Esophagus muscularis mucosa (tissue), 3 donors: ENCODE results near the gene HPDL.

Source experiments
- POLR2A ChIP-seq: fragments of 450-650 bp; IDR thresholded peaks from one replicate; pipeline ENCODE4 v1.6.1; 2017; ENCODE audit warnings: antibody characterized with exemption, moderate library complexity, mild to moderate bottlenecking, low read depth
- POLR2AphosphoS5 ChIP-seq, 2 donors: sonication (generic); formaldehyde crosslinking; IDR thresholded peaks; one replicate each; pipeline ENCODE4 v1.6.1; 2017; ENCODE audit warnings: antibody characterized with exemption in 2 of 2
- TF ChIP-seq, protein P1 (sequence below), 3 experiments: fragments of 200-600 bp in 2 of 3; fragments of 450-650 bp in 1 of 3; sonication (generic) in 2 of 3; IDR thresholded peaks; one replicate each; pipeline ENCODE4 v1.5.1; 2017 to 2019; ENCODE audit warnings: antibody characterized with exemption in 3 of 3, mild to moderate bottlenecking in 2 of 3, moderate library complexity in 1 of 3

GRCh38 chr1:45299296-45299695, 27.4 kb upstream of the HPDL start:
- TF ChIP-seq POLR2AphosphoS5 (IDR thresholded peaks at IDR 0.05), result no peak
- no peak for TF ChIP-seq POLR2A
- TF ChIP-seq, protein P1, sequence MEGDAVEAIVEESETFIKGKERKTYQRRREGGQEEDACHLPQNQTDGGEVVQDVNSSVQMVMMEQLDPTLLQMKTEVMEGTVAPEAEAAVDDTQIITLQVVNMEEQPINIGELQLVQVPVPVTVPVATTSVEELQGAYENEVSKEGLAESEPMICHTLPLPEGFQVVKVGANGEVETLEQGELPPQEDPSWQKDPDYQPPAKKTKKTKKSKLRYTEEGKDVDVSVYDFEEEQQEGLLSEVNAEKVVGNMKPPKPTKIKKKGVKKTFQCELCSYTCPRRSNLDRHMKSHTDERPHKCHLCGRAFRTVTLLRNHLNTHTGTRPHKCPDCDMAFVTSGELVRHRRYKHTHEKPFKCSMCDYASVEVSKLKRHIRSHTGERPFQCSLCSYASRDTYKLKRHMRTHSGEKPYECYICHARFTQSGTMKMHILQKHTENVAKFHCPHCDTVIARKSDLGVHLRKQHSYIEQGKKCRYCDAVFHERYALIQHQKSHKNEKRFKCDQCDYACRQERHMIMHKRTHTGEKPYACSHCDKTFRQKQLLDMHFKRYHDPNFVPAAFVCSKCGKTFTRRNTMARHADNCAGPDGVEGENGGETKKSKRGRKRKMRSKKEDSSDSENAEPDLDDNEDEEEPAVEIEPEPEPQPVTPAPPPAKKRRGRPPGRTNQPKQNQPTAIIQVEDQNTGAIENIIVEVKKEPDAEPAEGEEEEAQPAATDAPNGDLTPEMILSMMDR (IDR thresholded peaks at IDR 0.05), result no peak
